ENCODE measurements around the gene HRH1. TPM values are rescaled to one million over a fixed set of nuclear protein-coding genes. Genes with fewer than 3 reads are reported as not detected.
A peak's percentile ranks its signal among the peaks of the same experiment; 100 is the strongest.
"Not testable (repeated sequence)": the region's sequence is repeated elsewhere in the genome, so short reads cannot be mapped to it uniquely, and the experiment has no call there.

HRH1 gene
- total RNA-seq, 6 experiments from 2014 or later: 0.14 to 0.66 (median 0.41) TPM; not detected in 2

- ATAC-seq: no peak
- no peaks in the 10 kb centered on the region for H3K27me3 ChIP-seq
- no peaks in the 10 kb centered on the region for H3K36me3 ChIP-seq
- no peaks in the 10 kb centered on the region for H3K9me3 ChIP-seq
- WGBS (ENCODE audit: insufficient coverage, low coverage, low lambda C conversion rate, missing lambda C conversion rate): 63% methylated on average over 7 of the region's 8 CpGs
- DNase-seq: no peak
- no peak overlapping the region for H3K27ac ChIP-seq
- no peak for TF ChIP-seq POLR2A (IDR thresholded peaks at IDR 0.05)
- TF ChIP-seq CTCF (IDR thresholded peaks at IDR 0.05): no peak
- H3K4me3 ChIP-seq: no peak overlapping the region
- intact Hi-C loops (cut with DNase I): no loop called here
- no peaks in the 10 kb centered on the region for H3K4me1 ChIP-seq
Observed at GRCh38 chr3:11128682-11129632, 25.3 kb upstream of the HRH1 start.

- intact Hi-C loops (cut with DNase I): no loop called here
- no peaks in the 10 kb centered on the region for H3K27me3 ChIP-seq
- DNase-seq: no peak
- no peaks in the 10 kb centered on the region for H3K9me3 ChIP-seq
- H3K4me1 ChIP-seq: no peaks in the 10 kb centered on the region
- no peaks in the 10 kb centered on the region for H3K36me3 ChIP-seq
- H3K4me3 ChIP-seq: no peak overlapping the region
- no peak for ATAC-seq
- TF ChIP-seq CTCF (IDR thresholded peaks at IDR 0.05): no peak
- TF ChIP-seq POLR2A (IDR thresholded peaks at IDR 0.05): no peak
- WGBS (ENCODE audit: insufficient coverage, low coverage, low lambda C conversion rate, missing lambda C conversion rate): 73% methylated on average over 7 of the region's 7 CpGs
- H3K27ac ChIP-seq: no peak overlapping the region
Observed at GRCh38 chr3:11130385-11130784, 23.9 kb upstream of the HRH1 start.

GRCh38 chr3:11131371-11131770, 22.9 kb upstream of the HRH1 start:
- no peaks in the 10 kb centered on the region for H3K27me3 ChIP-seq
- DNase-seq (no peak), ATAC-seq (no peak)
- intact Hi-C loops (cut with DNase I): no loop called here
- no peak overlapping the region for H3K27ac ChIP-seq
- no peaks in the 10 kb centered on the region for H3K9me3 ChIP-seq
- no peaks in the 10 kb centered on the region for H3K36me3 ChIP-seq
- no peaks in the 10 kb centered on the region for H3K4me1 ChIP-seq
- TF ChIP-seq POLR2A (IDR thresholded peaks at IDR 0.05) (no peak), CTCF (IDR thresholded peaks at IDR 0.05) (no peak)
- 62% methylated on average over 3 of the region's 5 CpGs for WGBS (ENCODE audit: insufficient coverage, low coverage, low lambda C conversion rate, missing lambda C conversion rate)
- no peak overlapping the region for H3K4me3 ChIP-seq

DNA sequence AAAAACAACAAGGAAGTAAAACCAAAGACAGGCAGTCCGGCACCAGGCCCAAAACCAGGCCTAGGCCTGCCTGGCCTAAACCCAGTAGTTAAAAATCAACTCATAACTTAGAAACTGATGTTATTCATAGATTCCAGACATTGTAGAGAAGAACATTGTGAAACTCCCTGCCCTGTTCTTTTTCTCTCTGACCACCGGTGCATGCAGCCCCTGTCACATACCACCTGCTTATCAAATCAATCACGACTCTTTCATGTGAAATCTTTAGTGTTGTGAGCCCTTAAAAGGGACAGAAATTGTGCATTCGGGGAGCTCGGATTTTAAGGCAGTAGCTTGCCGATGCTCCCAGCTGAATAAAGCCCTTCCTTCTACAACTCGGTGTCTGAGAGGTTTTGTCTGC, 22.4 kb upstream of the HRH1 start:
- WGBS (ENCODE audit: insufficient coverage, low coverage, low lambda C conversion rate, missing lambda C conversion rate): 66% methylated on average over 3 of the region's 7 CpGs
- ATAC-seq, H3K4me3 ChIP-seq: not testable (repeated sequence)

GRCh38 chr3:11132861-11133260, 21.4 kb upstream of the HRH1 start:
- TF ChIP-seq CTCF (IDR thresholded peaks at IDR 0.05): no peak
- TF ChIP-seq POLR2A (IDR thresholded peaks at IDR 0.05): no peak
- Histone ChIP-seq H3K9me3 (no peaks in the 10 kb centered on the region), H3K27ac (no peak overlapping the region), H3K4me3 (no peak overlapping the region), H3K27me3 (no peaks in the 10 kb centered on the region), H3K4me1 (no peaks in the 10 kb centered on the region), H3K36me3 (no peaks in the 10 kb centered on the region)
- intact Hi-C loops (cut with DNase I): no loop called here
- DNase-seq (no peak), ATAC-seq (peak in 1 of 4 donors; percentile 17)
- WGBS (ENCODE audit: insufficient coverage, low coverage, low lambda C conversion rate, missing lambda C conversion rate): 57% methylated on average over 4 of the region's 4 CpGs

More for the DNA sequence above, 22.4 kb upstream of the HRH1 start:
- H3K36me3 ChIP-seq; H3K27me3 ChIP-seq; DNase-seq; H3K4me1 ChIP-seq; H3K9me3 ChIP-seq; intact Hi-C loops (cut with DNase I); H3K27ac ChIP-seq: not testable (repeated sequence)
